Astrocyte (in vitro differentiated cells and primary cell): ENCODE results near the gene ASPHD2. TPM values are rescaled to one million over a fixed set of nuclear protein-coding genes. Genes with fewer than 3 reads are reported as not detected.
A peak's percentile ranks its signal among the peaks of the same experiment; 100 is the strongest.

ENCODE experiments used
- DNase-seq: peaks from one replicate; pipeline ENCODE4 v3.0.0-alpha.2; 2010; ENCODE audit warnings: low read depth
- FAIRE-seq: peaks from 2 replicates; lab custom pipeline; 2011; peaks lifted over from hg19 to GRCh38; lab: Jason Lieb, UNC
- H2AFZ ChIP-seq: 2 replicates; pipeline ENCODE4 v1.6.0; 2012; ENCODE audit warnings: low read depth, low read length, inconsistent platforms
- H3K27ac ChIP-seq: 2 replicates; pipeline ENCODE4 v1.5.1; 2011; ENCODE audit warnings: low read depth, low read length, inconsistent platforms
- H3K27me3 ChIP-seq: 2 replicates; pipeline ENCODE4 v1.6.0; 2011; ENCODE audit warnings: low read length, inconsistent platforms; ENCODE audit not compliant: insufficient read depth
- H3K36me3 ChIP-seq: 2 replicates; pipeline ENCODE4 v1.5.1; 2011; ENCODE audit warnings: low read length, inconsistent platforms; ENCODE audit not compliant: insufficient read depth
- H3K4me1 ChIP-seq: 2 replicates; pipeline ENCODE4 v1.5.1; 2011; ENCODE audit warnings: low read length, inconsistent platforms; ENCODE audit not compliant: insufficient read depth
- H3K4me2 ChIP-seq: 2 replicates; pipeline ENCODE4 v1.6.0; 2012; ENCODE audit warnings: low read length, inconsistent platforms
- H3K4me3 ChIP-seq: 2 replicates; pipeline ENCODE4 v1.5.1; 2011; ENCODE audit warnings: low read depth, mild to moderate bottlenecking, low read length, inconsistent platforms; ENCODE audit not compliant: insufficient read depth
- H3K79me2 ChIP-seq: 2 replicates; pipeline ENCODE4 v1.6.0; 2012; ENCODE audit warnings: mild to moderate bottlenecking, low read length, inconsistent platforms; ENCODE audit not compliant: insufficient read depth
- H3K9ac ChIP-seq: 2 replicates; pipeline ENCODE4 v1.6.0; 2012; ENCODE audit warnings: mild to moderate bottlenecking, low read length, inconsistent platforms
- H3K9me3 ChIP-seq: 2 replicates; pipeline ENCODE4 v1.5.1; 2012; ENCODE audit warnings: low read depth, mild to moderate bottlenecking, low read length, inconsistent platforms; ENCODE audit not compliant: insufficient read depth
- H4K20me1 ChIP-seq: 2 replicates; pipeline ENCODE4 v1.6.0; 2012; ENCODE audit warnings: low read length, inconsistent platforms; ENCODE audit not compliant: insufficient read depth
- H3K27ac Mint-ChIP-seq: one replicate; pipeline ENCODE4 v1.8.0; 2021; ENCODE audit warnings: mild to moderate bottlenecking, mixed read lengths; ENCODE audit not compliant: unreplicated experiment
- H3K27me3 Mint-ChIP-seq: one replicate; pipeline ENCODE4 v1.8.0; 2021; ENCODE audit warnings: low read depth, mixed read lengths; ENCODE audit not compliant: unreplicated experiment
- H3K36me3 Mint-ChIP-seq: one replicate; pipeline ENCODE4 v1.8.0; 2021; ENCODE audit warnings: low read depth, mixed read lengths; ENCODE audit not compliant: unreplicated experiment
- H3K4me1 Mint-ChIP-seq: one replicate; pipeline ENCODE4 v1.8.0; 2021; ENCODE audit warnings: low read depth, mixed read lengths; ENCODE audit not compliant: unreplicated experiment
- H3K4me3 Mint-ChIP-seq: one replicate; pipeline ENCODE4 v1.8.0; 2021; ENCODE audit warnings: mild to moderate bottlenecking, moderate library complexity, mixed read lengths; ENCODE audit not compliant: unreplicated experiment
- H3K9me3 Mint-ChIP-seq: one replicate; pipeline ENCODE4 v1.8.0; 2021; ENCODE audit warnings: mild to moderate bottlenecking, mixed read lengths; ENCODE audit not compliant: unreplicated experiment
- EZH2 ChIP-seq: IDR thresholded peaks from 2 replicates; pipeline ENCODE4 v1.6.1; 2012; ENCODE audit warnings: mild to moderate bottlenecking, low read length, inconsistent platforms; ENCODE audit not compliant: insufficient read depth
- total RNA-seq: library from RNA; stranded (reverse); gene quantifications from 2 replicates; pipeline ENCODE4 v1.2.1, GENCODE V29; 2021
- TF ChIP-seq, protein P1 (sequence below): IDR thresholded peaks from 2 replicates; pipeline ENCODE4 v1.5.1; 2011; ENCODE audit warnings: low read depth, mild to moderate bottlenecking, inconsistent platforms, low read length, moderate library complexity; ENCODE audit not compliant: insufficient read depth

ASPHD2 gene
- total RNA-seq, 1 donor from 2014 or later, result 11.7 TPM

DNA sequence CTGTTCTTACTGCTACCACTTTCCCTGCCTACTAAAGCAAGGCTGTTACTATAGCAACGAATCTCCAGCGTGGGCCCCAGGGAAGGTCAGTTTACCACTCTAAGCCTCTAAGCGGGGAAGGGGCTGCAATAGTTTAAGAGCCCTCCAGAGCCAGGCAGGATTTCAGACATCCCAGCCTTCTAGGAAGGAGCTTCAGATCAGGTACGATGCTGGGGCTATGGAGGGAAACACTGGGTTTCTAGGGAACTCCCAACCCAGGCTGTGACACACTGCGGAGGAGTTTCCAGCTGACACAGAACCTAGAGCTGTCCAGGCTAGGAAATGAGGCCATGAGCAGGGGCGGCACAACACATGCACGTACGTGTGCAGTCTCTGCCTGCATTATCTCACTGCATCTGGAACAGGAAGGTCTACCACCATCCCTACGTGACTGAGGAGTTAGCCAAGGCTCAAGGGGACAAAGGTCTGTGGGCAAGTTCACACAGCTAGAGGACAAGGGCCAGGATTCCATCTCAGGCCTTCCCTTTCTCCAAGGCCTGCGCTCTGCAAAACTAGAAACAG lies 34.1 kb downstream of the ASPHD2 start:
- Histone ChIP-seq H3K9me3 (no peaks in the 10 kb centered on the region), H3K27ac (peak overlapping the region; percentile 33), H3K4me3 (no peak overlapping the region), H3K36me3 (peaks cover 29% of the 10 kb centered on the region), H3K4me2 (peak overlapping the region; percentile 39), H3K79me2 (peaks cover 7% of the 10 kb centered on the region), H3K9ac (no peak overlapping the region), H4K20me1 (peaks cover 29% of the 10 kb centered on the region), H3K27me3 (no peaks in the 10 kb centered on the region), H2AFZ (no peak overlapping the region), H3K4me1 (peaks cover 8% of the 10 kb centered on the region)
- H3K4me3 Mint-ChIP-seq, result no peak overlapping the region
- TF ChIP-seq, protein P1, sequence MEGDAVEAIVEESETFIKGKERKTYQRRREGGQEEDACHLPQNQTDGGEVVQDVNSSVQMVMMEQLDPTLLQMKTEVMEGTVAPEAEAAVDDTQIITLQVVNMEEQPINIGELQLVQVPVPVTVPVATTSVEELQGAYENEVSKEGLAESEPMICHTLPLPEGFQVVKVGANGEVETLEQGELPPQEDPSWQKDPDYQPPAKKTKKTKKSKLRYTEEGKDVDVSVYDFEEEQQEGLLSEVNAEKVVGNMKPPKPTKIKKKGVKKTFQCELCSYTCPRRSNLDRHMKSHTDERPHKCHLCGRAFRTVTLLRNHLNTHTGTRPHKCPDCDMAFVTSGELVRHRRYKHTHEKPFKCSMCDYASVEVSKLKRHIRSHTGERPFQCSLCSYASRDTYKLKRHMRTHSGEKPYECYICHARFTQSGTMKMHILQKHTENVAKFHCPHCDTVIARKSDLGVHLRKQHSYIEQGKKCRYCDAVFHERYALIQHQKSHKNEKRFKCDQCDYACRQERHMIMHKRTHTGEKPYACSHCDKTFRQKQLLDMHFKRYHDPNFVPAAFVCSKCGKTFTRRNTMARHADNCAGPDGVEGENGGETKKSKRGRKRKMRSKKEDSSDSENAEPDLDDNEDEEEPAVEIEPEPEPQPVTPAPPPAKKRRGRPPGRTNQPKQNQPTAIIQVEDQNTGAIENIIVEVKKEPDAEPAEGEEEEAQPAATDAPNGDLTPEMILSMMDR, result no peak
- TF ChIP-seq EZH2, result no peak
- H3K4me1 Mint-ChIP-seq, result peaks cover 22% of the 10 kb centered on the region
- DNase-seq, result peak; percentile 32
- peaks cover 29% of the 10 kb centered on the region for H3K36me3 Mint-ChIP-seq
- H3K27ac Mint-ChIP-seq, result no peak overlapping the region
- no peaks in the 10 kb centered on the region for H3K27me3 Mint-ChIP-seq
- no peaks in the 10 kb centered on the region for H3K9me3 Mint-ChIP-seq
- no peak for FAIRE-seq

DNA sequence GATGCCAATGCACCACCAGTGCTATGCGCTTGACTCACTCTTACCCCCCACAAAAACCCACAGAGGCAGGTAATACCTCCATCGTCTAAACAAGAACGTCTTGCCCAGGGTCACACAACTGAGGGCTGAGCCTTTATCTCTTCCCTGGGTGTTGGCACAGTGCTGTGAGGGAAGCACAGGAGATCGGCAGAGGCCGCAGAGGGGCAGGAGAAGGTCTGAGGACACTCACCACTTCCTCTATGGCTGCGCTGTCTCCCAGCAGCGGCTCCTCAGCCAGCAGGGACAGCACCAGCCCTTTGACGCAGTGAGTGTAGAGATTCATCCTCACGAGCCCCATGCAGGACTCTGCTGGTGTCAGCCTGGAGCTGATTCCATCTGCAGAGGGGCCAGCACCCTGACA lies 34.6 kb downstream of the ASPHD2 start:
- H3K27ac ChIP-seq, result peak overlapping the region; percentile 14
- Mint-ChIP-seq H3K27ac (no peak overlapping the region), H3K9me3 (no peaks in the 10 kb centered on the region), H3K4me3 (no peak overlapping the region), H3K36me3 (peaks cover 30% of the 10 kb centered on the region), H3K4me1 (peaks cover 22% of the 10 kb centered on the region), H3K27me3 (no peaks in the 10 kb centered on the region)
- peaks cover 29% of the 10 kb centered on the region for H4K20me1 ChIP-seq
- H3K4me2 ChIP-seq, result no peak overlapping the region
- no peaks in the 10 kb centered on the region for H3K9me3 ChIP-seq
- no peak overlapping the region for H3K9ac ChIP-seq
- peaks cover 31% of the 10 kb centered on the region for H3K36me3 ChIP-seq
- no peak overlapping the region for H3K4me3 ChIP-seq
- DNase-seq (no peak), FAIRE-seq (no peak)
- peaks cover 8% of the 10 kb centered on the region for H3K4me1 ChIP-seq
- H3K27me3 ChIP-seq, result no peaks in the 10 kb centered on the region
- TF ChIP-seq EZH2, result no peak
- TF ChIP-seq, protein P1, result no peak
- H3K79me2 ChIP-seq, result peaks cover 7% of the 10 kb centered on the region
- no peak overlapping the region for H2AFZ ChIP-seq

DNA sequence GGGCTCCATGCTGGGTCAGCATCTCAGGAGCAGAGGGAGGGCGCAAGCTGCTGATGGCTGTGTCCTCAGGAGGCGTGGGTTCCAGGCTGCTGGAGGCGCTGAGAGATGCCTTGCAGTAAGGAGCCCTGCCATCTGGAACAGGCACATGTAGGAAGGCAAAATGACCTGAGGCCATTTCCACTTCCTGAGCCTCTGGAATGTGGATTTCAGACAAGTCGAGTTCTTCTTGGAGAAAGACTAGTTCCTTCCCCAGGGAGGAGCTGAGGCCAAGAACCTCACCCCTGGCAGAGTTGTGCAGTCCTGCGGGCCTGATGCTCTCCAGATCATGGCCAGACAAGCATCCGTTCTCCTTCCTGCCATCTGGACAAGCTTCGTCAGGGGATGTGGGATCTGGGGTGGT lies 35.3 kb downstream of the ASPHD2 start:
- H3K36me3 ChIP-seq, result peaks cover 33% of the 10 kb centered on the region
- no peak overlapping the region for H3K27ac Mint-ChIP-seq
- no peak overlapping the region for H2AFZ ChIP-seq
- no peak for TF ChIP-seq EZH2
- TF ChIP-seq, protein P1, result no peak
- H3K27ac ChIP-seq, result no peak overlapping the region
- H3K9me3 Mint-ChIP-seq, result no peaks in the 10 kb centered on the region
- H3K4me3 Mint-ChIP-seq, result no peak overlapping the region
- H3K79me2 ChIP-seq, result peaks cover 7% of the 10 kb centered on the region
- no peak overlapping the region for H3K4me2 ChIP-seq
- H3K36me3 Mint-ChIP-seq, result peaks cover 33% of the 10 kb centered on the region
- no peak overlapping the region for H3K9ac ChIP-seq
- H3K9me3 ChIP-seq, result no peaks in the 10 kb centered on the region
- DNase-seq (no peak), FAIRE-seq (no peak)
- H3K27me3 ChIP-seq, result no peaks in the 10 kb centered on the region
- H4K20me1 ChIP-seq, result peaks cover 29% of the 10 kb centered on the region
- H3K4me3 ChIP-seq, result no peak overlapping the region
- H3K4me1 ChIP-seq, result peaks cover 8% of the 10 kb centered on the region
- no peaks in the 10 kb centered on the region for H3K27me3 Mint-ChIP-seq
- peaks cover 22% of the 10 kb centered on the region for H3K4me1 Mint-ChIP-seq
